ENCODE data around the gene UBD. TPM values are rescaled to one million over a fixed set of nuclear protein-coding genes. Genes with fewer than 3 reads are reported as not detected.

UBD gene
- total and polyA plus RNA-seq, 10 of the 15 experiments (the other 5 are each of a cell fraction or from before 2014, with no cell fraction given), result 23.4 to 101 (median 35.7) TPM

DNA sequence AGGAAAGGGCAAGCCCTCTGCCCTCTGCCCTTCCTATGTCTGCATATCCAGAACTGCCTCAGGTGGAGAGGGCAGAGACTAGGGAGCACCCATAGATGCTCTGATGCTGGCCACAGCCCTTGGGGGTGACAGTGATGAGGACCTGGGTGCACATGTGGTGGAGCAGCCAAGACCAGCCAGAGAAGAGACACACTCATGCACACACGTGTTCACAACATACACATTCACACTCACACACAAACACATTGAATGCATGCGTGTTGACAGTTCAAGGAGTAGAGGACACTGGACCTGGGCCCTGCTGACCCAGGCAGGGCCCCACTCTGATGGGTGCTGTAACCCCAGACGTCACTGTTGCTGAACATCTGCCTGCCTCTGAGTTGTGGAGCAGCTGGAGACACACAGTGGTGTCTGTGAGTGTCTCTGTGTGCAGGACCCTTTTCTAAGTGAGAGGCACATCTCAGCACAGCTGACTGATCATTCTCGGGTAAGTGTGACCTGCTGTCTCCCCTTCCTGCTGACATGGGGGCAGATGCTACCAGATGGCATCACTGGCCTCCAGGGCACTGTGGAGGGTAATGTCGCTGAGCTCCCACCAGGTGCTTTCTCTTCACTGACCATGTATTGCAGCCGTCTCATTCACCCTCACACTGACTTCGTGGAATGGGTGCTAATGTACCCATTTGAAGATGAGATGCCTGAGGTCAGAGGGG is 41.6 kb downstream of the UBD start:
- BruUV-seq (replicated peaks), result no TSS peak

More for the DNA sequence above, 41.6 kb downstream of the UBD start:
- in situ Hi-C loops (cut with MboI) (no loop called here), intact Hi-C loops (cut with micrococcal nuclease; ENCODE audit: unreplicated experiment) (no loop called here)
- H3K36me3 ChIP-seq (ENCODE audit: control insufficient read depth in 2 of 2, insufficient read depth in 2 of 2, low read length in 1 of 2), result no peaks in the 10 kb centered on the region
- H3K4me2 ChIP-seq (ENCODE audit: control insufficient read depth, insufficient read depth), result no peak overlapping the region
- no peaks in the 10 kb centered on the region for H4K20me1 ChIP-seq (ENCODE audit: control insufficient read depth, insufficient read depth)
- ATAC-seq (no peak), FAIRE-seq (no peak), DNase-seq (ENCODE audit: low read depth, low spot score) (no peak)
- ChIA-PET SMC1A (ENCODE audit: uncharacterized antibody, unreplicated experiment) (no interaction called here), CTCF (no interaction called here), RAD21 (ENCODE audit: unreplicated experiment) (no interaction called here), POLR2A (no interaction called here)
- TF ChIP-seq DPF2 (IDR thresholded peaks at IDR 0.05), result no peak
- TF ChIP-seq, protein P1, sequence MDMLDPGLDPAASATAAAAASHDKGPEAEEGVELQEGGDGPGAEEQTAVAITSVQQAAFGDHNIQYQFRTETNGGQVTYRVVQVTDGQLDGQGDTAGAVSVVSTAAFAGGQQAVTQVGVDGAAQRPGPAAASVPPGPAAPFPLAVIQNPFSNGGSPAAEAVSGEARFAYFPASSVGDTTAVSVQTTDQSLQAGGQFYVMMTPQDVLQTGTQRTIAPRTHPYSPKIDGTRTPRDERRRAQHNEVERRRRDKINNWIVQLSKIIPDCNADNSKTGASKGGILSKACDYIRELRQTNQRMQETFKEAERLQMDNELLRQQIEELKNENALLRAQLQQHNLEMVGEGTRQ (IDR thresholded peaks at IDR 0.05; ENCODE audit: borderline replicate concordance, low read depth, low read length), result no peak
- no peak for TF ChIP-seq TBL1XR1 (IDR thresholded peaks at IDR 0.05; ENCODE audit: low read depth, low read length)
- no peak for TF ChIP-seq ZSCAN29 (IDR thresholded peaks at IDR 0.05)
- TF ChIP-seq SMC3 (IDR thresholded peaks at IDR 0.05; ENCODE audit: borderline replicate concordance, low read length), result no peak
- TF ChIP-seq, protein P2, sequence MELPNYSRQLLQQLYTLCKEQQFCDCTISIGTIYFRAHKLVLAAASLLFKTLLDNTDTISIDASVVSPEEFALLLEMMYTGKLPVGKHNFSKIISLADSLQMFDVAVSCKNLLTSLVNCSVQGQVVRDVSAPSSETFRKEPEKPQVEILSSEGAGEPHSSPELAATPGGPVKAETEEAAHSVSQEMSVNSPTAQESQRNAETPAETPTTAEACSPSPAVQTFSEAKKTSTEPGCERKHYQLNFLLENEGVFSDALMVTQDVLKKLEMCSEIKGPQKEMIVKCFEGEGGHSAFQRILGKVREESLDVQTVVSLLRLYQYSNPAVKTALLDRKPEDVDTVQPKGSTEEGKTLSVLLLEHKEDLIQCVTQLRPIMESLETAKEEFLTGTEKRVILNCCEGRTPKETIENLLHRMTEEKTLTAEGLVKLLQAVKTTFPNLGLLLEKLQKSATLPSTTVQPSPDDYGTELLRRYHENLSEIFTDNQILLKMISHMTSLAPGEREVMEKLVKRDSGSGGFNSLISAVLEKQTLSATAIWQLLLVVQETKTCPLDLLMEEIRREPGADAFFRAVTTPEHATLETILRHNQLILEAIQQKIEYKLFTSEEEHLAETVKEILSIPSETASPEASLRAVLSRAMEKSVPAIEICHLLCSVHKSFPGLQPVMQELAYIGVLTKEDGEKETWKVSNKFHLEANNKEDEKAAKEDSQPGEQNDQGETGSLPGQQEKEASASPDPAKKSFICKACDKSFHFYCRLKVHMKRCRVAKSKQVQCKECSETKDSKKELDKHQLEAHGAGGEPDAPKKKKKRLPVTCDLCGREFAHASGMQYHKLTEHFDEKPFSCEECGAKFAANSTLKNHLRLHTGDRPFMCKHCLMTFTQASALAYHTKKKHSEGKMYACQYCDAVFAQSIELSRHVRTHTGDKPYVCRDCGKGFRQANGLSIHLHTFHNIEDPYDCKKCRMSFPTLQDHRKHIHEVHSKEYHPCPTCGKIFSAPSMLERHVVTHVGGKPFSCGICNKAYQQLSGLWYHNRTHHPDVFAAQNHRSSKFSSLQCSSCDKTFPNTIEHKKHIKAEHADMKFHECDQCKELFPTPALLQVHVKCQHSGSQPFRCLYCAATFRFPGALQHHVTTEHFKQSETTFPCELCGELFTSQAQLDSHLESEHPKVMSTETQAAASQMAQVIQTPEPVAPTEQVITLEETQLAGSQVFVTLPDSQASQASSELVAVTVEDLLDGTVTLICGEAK (IDR thresholded peaks at IDR 0.05; ENCODE audit: borderline replicate concordance), result no peak
- TF ChIP-seq NR2F1 (conservative IDR thresholded peaks at IDR 0.05), result no peak
- TF ChIP-seq ZNF622 (IDR thresholded peaks at IDR 0.05), result no peak
- TF ChIP-seq RAD21 (IDR thresholded peaks at IDR 0.05; ENCODE audit: insufficient read depth, low read depth, low read length), result no peak
- TF ChIP-seq RAD51 (IDR thresholded peaks at IDR 0.05), result no peak
- TF ChIP-seq BRCA1 (IDR thresholded peaks at IDR 0.05; ENCODE audit: low read depth, low read length), result no peak
- TF ChIP-seq, protein P3, sequence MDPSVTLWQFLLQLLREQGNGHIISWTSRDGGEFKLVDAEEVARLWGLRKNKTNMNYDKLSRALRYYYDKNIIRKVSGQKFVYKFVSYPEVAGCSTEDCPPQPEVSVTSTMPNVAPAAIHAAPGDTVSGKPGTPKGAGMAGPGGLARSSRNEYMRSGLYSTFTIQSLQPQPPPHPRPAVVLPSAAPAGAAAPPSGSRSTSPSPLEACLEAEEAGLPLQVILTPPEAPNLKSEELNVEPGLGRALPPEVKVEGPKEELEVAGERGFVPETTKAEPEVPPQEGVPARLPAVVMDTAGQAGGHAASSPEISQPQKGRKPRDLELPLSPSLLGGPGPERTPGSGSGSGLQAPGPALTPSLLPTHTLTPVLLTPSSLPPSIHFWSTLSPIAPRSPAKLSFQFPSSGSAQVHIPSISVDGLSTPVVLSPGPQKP (IDR thresholded peaks at IDR 0.05; ENCODE audit: low read depth, low read length), result no peak
- TF ChIP-seq, protein P4, sequence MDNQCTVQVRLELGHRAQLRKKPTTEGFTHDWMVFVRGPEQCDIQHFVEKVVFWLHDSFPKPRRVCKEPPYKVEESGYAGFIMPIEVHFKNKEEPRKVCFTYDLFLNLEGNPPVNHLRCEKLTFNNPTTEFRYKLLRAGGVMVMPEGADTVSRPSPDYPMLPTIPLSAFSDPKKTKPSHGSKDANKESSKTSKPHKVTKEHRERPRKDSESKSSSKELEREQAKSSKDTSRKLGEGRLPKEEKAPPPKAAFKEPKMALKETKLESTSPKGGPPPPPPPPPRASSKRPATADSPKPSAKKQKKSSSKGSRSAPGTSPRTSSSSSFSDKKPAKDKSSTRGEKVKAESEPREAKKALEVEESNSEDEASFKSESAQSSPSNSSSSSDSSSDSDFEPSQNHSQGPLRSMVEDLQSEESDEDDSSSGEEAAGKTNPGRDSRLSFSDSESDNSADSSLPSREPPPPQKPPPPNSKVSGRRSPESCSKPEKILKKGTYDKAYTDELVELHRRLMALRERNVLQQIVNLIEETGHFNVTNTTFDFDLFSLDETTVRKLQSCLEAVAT (IDR thresholded peaks at IDR 0.05), result no peak
- no peak for TF ChIP-seq ETV6 (conservative IDR thresholded peaks at IDR 0.05 in 1 of 2, IDR thresholded peaks at IDR 0.05 in 1 of 2; ENCODE audit: borderline replicate concordance in 1 of 2, low read depth in 1 of 2)
- no peak for TF ChIP-seq EZH2 (IDR thresholded peaks at IDR 0.05; ENCODE audit: borderline replicate concordance, control insufficient read depth, low read depth, low read length)
- TF ChIP-seq CHD1 (IDR thresholded peaks at IDR 0.05; ENCODE audit: low read depth, low read length), result no peak
- H3K9ac ChIP-seq (ENCODE audit: control insufficient read depth, insufficient read depth, low read length), result no peak overlapping the region
- no peak overlapping the region for H3K4me3 ChIP-seq
- H2AFZ ChIP-seq (ENCODE audit: control insufficient read depth, low read depth, low read length), result no peak overlapping the region
- no peak overlapping the region for H3K27ac ChIP-seq (ENCODE audit: control insufficient read depth, insufficient read depth)
- peaks cover 0 to 4% of the 10 kb centered on the region in 2 experiments; a peak in 1 of 4 replicates for H3K27me3 ChIP-seq (replicated peaks in 1 of 2; ENCODE audit: control insufficient read depth in 2 of 2, insufficient read depth in 2 of 2, low read length in 1 of 2)
- no peaks in the 10 kb centered on the region for H3K79me2 ChIP-seq (ENCODE audit: control insufficient read depth, insufficient read depth, low read length)
- H3K9me3 ChIP-seq (replicated peaks; ENCODE audit: control insufficient read depth, insufficient read depth, low read length), result no peaks in the 10 kb centered on the region
- H3K4me1 ChIP-seq (ENCODE audit: control insufficient read depth, insufficient read depth, low read length), result no peaks in the 10 kb centered on the region
- 4% methylated on average over 7 of the region's 7 CpGs for WGBS (ENCODE audit: insufficient coverage, insufficient replicate concordance, low lambda C conversion rate, missing lambda C conversion rate)

Measured in GM12878 (cell line).